K562 (cell line): ENCODE results near the gene TUBGCP6. TPM values are rescaled to one million over a fixed set of nuclear protein-coding genes. Genes with fewer than 3 reads are reported as not detected.

Source experiments
- ATAC-seq: fragments of 200-7000 bp; cut with Tn5 transposase; 3 replicates; pipeline ENCODE4 v1.9.1; 2020; ENCODE audit warnings: moderate library complexity
- BruUV-seq: library from RNA; stranded (reverse); fragments of 400-500 nt; replicated peaks from 2 replicates; lab custom pipeline; 2021; lab: Mats Ljungman, UMichigan
- CTCF ChIA-PET: fragments of 300-600 bp; formaldehyde crosslinking; extraction: SDS; loops from one replicate; lab custom pipeline; 2021; ENCODE audit warnings: low intra/inter-chr PET ratio; lab: Yijun Ruan, JAX
- POLR2A ChIA-PET: fragments of 300-600, 350-650 bp; sonication (Branson Sonifier 250); formaldehyde crosslinking; extraction: SDS; loops from one replicate; lab custom pipeline; 2021; ENCODE audit warnings: antibody characterized with exemption, inconsistent platforms; lab: Yijun Ruan, JAX
- DNase-seq, 4 experiments: peaks; one replicate each; pipeline versions ENCODE4 v3.0.0 to v3.0.0-alpha.2; 2011 to 2018; ENCODE audit warnings: low spot score in 3 of 4, mixed read lengths in 3 of 4; ENCODE audit errors: extremely low read depth in 1 of 4
- FAIRE-seq: peaks from 2 replicates; lab custom pipeline; 2011; peaks lifted over from hg19 to GRCh38; lab: Jason Lieb, UNC
- H2AFZ ChIP-seq: 2 replicates; pipeline ENCODE4 v1.6.0; 2011; ENCODE audit warnings: low read depth, low read length, control low read depth, inconsistent platforms
- H3K27ac ChIP-seq: fragments of 200-600 bp; 3 replicates; pipeline ENCODE4 v1.8.0; 2011; ENCODE audit warnings: low read depth, mild to moderate bottlenecking, control low read depth, inconsistent platforms, low read length, moderate library complexity, mixed read lengths; ENCODE audit errors: extremely low read depth
- H3K27me3 ChIP-seq, 2 experiments: fragments of 300-600 bp in 1 of 2; 2 replicates in 1 of 2; 3 replicates in 1 of 2; pipeline versions ENCODE4 v1.6.0 to v1.8.0; 2011; ENCODE audit warnings: inconsistent platforms in 2 of 2, low read length in 2 of 2, mild to moderate bottlenecking in 1 of 2, mixed read lengths in 1 of 2, moderate library complexity in 1 of 2; ENCODE audit not compliant: control insufficient read depth in 2 of 2, insufficient read depth in 2 of 2
- H3K36me3 ChIP-seq: fragments of 300-600 bp; 3 replicates; pipeline ENCODE4 v1.8.0; 2011; ENCODE audit warnings: mild to moderate bottlenecking, low read length, inconsistent platforms; ENCODE audit not compliant: control insufficient read depth, insufficient read depth
- H3K4me1 ChIP-seq, 2 experiments: fragments of 200-600 bp in 1 of 2; replicated peaks in 1 of 2; 2 replicates in 1 of 2; 3 replicates in 1 of 2; pipeline versions ENCODE4 v1.5.1 to v1.8.0; 2011; ENCODE audit warnings: inconsistent platforms in 2 of 2, low read length in 2 of 2, mild to moderate bottlenecking in 1 of 2, mixed read lengths in 1 of 2, moderate library complexity in 1 of 2; ENCODE audit not compliant: control insufficient read depth in 2 of 2, insufficient read depth in 2 of 2
- H3K4me2 ChIP-seq: 2 replicates; pipeline ENCODE4 v1.6.1; 2011; ENCODE audit warnings: low read length, control low read depth, inconsistent platforms, mixed read lengths; ENCODE audit not compliant: insufficient read depth
- H3K4me3 ChIP-seq: fragments of 200-600 bp; sonication (generic), shearing (Covaris generic); 2 replicates; pipeline ENCODE4 v1.5.1; 2016; ENCODE audit warnings: control low read depth, inconsistent platforms
- H3K79me2 ChIP-seq: fragments of 200-600 bp; 3 replicates; pipeline ENCODE4 v1.8.0; 2011; ENCODE audit warnings: low read length, inconsistent platforms; ENCODE audit not compliant: control insufficient read depth, insufficient read depth
- H3K9ac ChIP-seq, 2 experiments: 2 replicates each; pipeline versions ENCODE4 v1.6.0 to v1.6.1; 2011; ENCODE audit warnings: low read depth in 2 of 2, low read length in 2 of 2, control low read depth in 1 of 2, inconsistent platforms in 1 of 2, mild to moderate bottlenecking in 1 of 2, mixed read lengths in 1 of 2; ENCODE audit not compliant: insufficient read depth in 1 of 2
- H3K9me1 ChIP-seq: one replicate; pipeline ENCODE4 v1.6.0; 2011; ENCODE audit warnings: inconsistent platforms, mild to moderate bottlenecking, low read length, moderate library complexity; ENCODE audit not compliant: control insufficient read depth, insufficient read depth
- H3K9me3 ChIP-seq: replicated peaks from 2 replicates; pipeline ENCODE4 v1.5.1; 2011; ENCODE audit warnings: low read depth, low read length, inconsistent platforms; ENCODE audit not compliant: control insufficient read depth, insufficient read depth
- H4K20me1 ChIP-seq: replicated peaks from 2 replicates; pipeline ENCODE4 v1.6.1; 2011; ENCODE audit warnings: low read length, inconsistent platforms, mixed read lengths; ENCODE audit not compliant: control insufficient read depth, insufficient read depth
- CBFA2T2 ChIP-seq: fragments of 450-650 bp; conservative IDR thresholded peaks from 2 replicates; pipeline ENCODE4 v1.6.1; 2017; ENCODE audit warnings: mild to moderate bottlenecking
- CCAR2 ChIP-seq: fragments of 200-400 bp; formaldehyde crosslinking; IDR thresholded peaks from 2 replicates; pipeline ENCODE4 v1.6.1; 2017; ENCODE audit warnings: mild to moderate bottlenecking, low read depth, low read length
- HNRNPK ChIP-seq: fragments of 200-400 bp; formaldehyde crosslinking; IDR thresholded peaks from one replicate; pipeline ENCODE4 v1.6.1; 2018; ENCODE audit warnings: mild to moderate bottlenecking, low read depth, low read length; ENCODE audit not compliant: poor library complexity, severe bottlenecking
- KAT8 ChIP-seq: fragments of 450-650 bp; IDR thresholded peaks from 2 replicates; pipeline ENCODE4 v1.6.1; 2016; ENCODE audit warnings: low read depth, mild to moderate bottlenecking
- MXI1 ChIP-seq: IDR thresholded peaks from 2 replicates; pipeline ENCODE4 v1.6.1; 2011; ENCODE audit warnings: low read depth, mild to moderate bottlenecking, improper control_type of control experiment, low read length
- MYBL2 ChIP-seq, 2 experiments: fragments of 450-650 bp in 1 of 2; sonication (generic) in 1 of 2; formaldehyde crosslinking in 1 of 2; IDR thresholded peaks; 2 replicates each; pipeline versions ENCODE4 v1.6.1 to v1.8.1; 2017 to 2022; ENCODE audit warnings: borderline replicate concordance in 1 of 2, inconsistent platforms in 1 of 2, low read depth in 1 of 2, mild to moderate bottlenecking in 1 of 2, missing genetic modification reagents in 1 of 2, moderate library complexity in 1 of 2
- OTX1 ChIP-seq: fragments of 450-650 bp; formaldehyde crosslinking; IDR thresholded peaks from 2 replicates; pipeline ENCODE4 v1.4.0; 2022; ENCODE audit warnings: mild to moderate bottlenecking
- POU5F1 ChIP-seq: fragments of 150-350 bp; IDR thresholded peaks from 2 replicates; pipeline ENCODE4 v1.6.1; 2014; ENCODE audit warnings: borderline replicate concordance, low read length, low read depth, mild to moderate bottlenecking; ENCODE audit not compliant: partially characterized antibody
- STAT5A ChIP-seq: IDR thresholded peaks from 2 replicates; pipeline ENCODE4 v1.6.1; 2012; ENCODE audit warnings: low read length, inconsistent platforms, borderline replicate concordance
- WGBS: fragments of 100-300 bp; shearing (Covaris generic); methylation state at CpG from one replicate; pipeline ENCODE4 v1.1.6; 2016; ENCODE audit warnings: low coverage, mixed read lengths; ENCODE audit not compliant: insufficient coverage; ENCODE audit errors: missing lambda C conversion rate; 5-methylcytosine and 5-hydroxymethylcytosine counted together
- in situ Hi-C: fragments of 300-500 bp; cut with MboI; formaldehyde crosslinking; loops from 4 replicates; pipeline ENCODE4 v1.15.0; 2018; ENCODE audit warnings: inconsistent platforms, mixed read lengths
- intact Hi-C: fragments of 100-400 bp; cut with micrococcal nuclease; formaldehyde crosslinking; loops from 2 replicates; pipeline ENCODE4 v1.14.2; 2022
- polyA plus RNA-seq, 8 experiments: library from polyadenylated mRNA; depleted of rRNA in 4 of 8; stranded (reverse) in 5 of 8; unstranded in 3 of 8; fragments of >200 nt; fragmentation: Nextera tagmentation in 2 of 8; fragmentation: Illumina TruSeq in 1 of 8; extraction: Ambion mirVana in 2 of 8; extraction: Trizol in 1 of 8; gene quantifications; 2 replicates each; pipeline versions ENCODE4 v1.2.1 to v1.2.3, GENCODE V29; 2011 to 2014; ENCODE audit warnings: inconsistent platforms in 1 of 8, missing spikeins in 1 of 8
- total RNA-seq, 7 experiments: library from RNA; depleted of rRNA in 6 of 7; stranded (reverse); fragments of >200 nt in 6 of 7; fragmentation: Illumina TruSeq in 2 of 7; extraction: Trizol in 2 of 7; gene quantifications; 2 replicates each; pipeline versions ENCODE4 v1.2.1 to v1.2.3, GENCODE V29; 2011 to 2021; ENCODE audit warnings: low replicate concordance in 1 of 7
- TF ChIP-seq, protein P1 (sequence below), 2 experiments: fragments of 450-650 bp in 1 of 2; IDR thresholded peaks; 2 replicates each; pipeline ENCODE4 v1.6.1; 2011 to 2017; ENCODE audit warnings: low read depth in 2 of 2, antibody characterized with exemption in 1 of 2, borderline replicate concordance in 1 of 2, low read length in 1 of 2, mild to moderate bottlenecking in 1 of 2, mixed read lengths in 1 of 2; ENCODE audit not compliant: control insufficient read depth in 1 of 2
- TF ChIP-seq, protein P2 (sequence below): fragments of 450-650 bp; formaldehyde crosslinking; IDR thresholded peaks from 2 replicates; pipeline ENCODE4 v1.4.0; 2020; ENCODE audit warnings: mild to moderate bottlenecking, mixed read lengths
- TF ChIP-seq, protein P3 (sequence below): fragments of 450-650 bp; IDR thresholded peaks from 2 replicates; pipeline ENCODE4 v1.6.1; 2017; ENCODE audit warnings: antibody characterized with exemption
- TF ChIP-seq, protein P4 (sequence below): fragments of 250-450 bp; sonication (Bioruptor Pico); IDR thresholded peaks from 2 replicates; pipeline ENCODE4 v1.9.0; 2021; ENCODE audit warnings: mild to moderate bottlenecking, inconsistent platforms

TUBGCP6 gene
- total and polyA plus RNA-seq, 9 of the 15 experiments (the other 6 are each of a cell fraction or from before 2014, with no cell fraction given), result 0.76 to 33.0 (median 10.1) TPM

DNA sequence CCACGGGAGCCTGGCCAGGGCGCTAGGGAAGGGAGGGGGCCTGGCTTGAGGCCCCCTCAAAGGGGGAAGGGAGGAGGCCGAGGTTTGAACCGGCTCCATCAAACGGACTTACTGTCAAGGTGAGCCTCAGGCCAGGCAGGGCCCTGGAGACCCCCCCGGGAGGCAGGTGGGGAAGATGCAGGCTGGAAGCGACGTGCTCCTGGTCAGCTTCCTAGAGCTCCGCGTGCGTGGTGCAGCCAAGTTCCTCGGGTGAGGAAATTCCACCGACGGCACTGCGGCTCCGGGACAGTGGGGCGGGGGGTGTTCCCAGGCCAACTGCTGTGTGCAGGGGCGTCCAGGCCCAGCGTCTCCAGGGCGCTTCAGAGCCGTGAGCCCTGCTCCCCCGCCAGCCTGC lies 66.4 kb downstream of the TUBGCP6 start:
- Histone ChIP-seq H3K4me1 (peaks cover 0 to 59% of the 10 kb centered on the region in 2 experiments; a peak in 2 of 5 replicates), H3K9ac (no peak overlapping the region), H2AFZ (no peak overlapping the region), H3K27ac (no peak overlapping the region), H3K9me1 (no peaks in the 10 kb centered on the region), H3K36me3 (no peaks in the 10 kb centered on the region), H3K4me2 (no peak overlapping the region), H3K9me3 (no peaks in the 10 kb centered on the region), H3K79me2 (no peaks in the 10 kb centered on the region), H4K20me1 (no peaks in the 10 kb centered on the region), H3K27me3 (no peaks in the 10 kb centered on the region), H3K4me3 (no peak overlapping the region)
- ChIA-PET CTCF (no interaction called here), POLR2A (no interaction called here)
- in situ Hi-C loops (no loop called here), intact Hi-C loops (no loop called here)
- ATAC-seq, result no peak
- no peak for FAIRE-seq
- BruUV-seq, result no TSS peak
- 100% methylated on average over 1 of the region's 22 CpGs for WGBS
- DNase-seq, result no peak
- TF ChIP-seq, protein P1, sequence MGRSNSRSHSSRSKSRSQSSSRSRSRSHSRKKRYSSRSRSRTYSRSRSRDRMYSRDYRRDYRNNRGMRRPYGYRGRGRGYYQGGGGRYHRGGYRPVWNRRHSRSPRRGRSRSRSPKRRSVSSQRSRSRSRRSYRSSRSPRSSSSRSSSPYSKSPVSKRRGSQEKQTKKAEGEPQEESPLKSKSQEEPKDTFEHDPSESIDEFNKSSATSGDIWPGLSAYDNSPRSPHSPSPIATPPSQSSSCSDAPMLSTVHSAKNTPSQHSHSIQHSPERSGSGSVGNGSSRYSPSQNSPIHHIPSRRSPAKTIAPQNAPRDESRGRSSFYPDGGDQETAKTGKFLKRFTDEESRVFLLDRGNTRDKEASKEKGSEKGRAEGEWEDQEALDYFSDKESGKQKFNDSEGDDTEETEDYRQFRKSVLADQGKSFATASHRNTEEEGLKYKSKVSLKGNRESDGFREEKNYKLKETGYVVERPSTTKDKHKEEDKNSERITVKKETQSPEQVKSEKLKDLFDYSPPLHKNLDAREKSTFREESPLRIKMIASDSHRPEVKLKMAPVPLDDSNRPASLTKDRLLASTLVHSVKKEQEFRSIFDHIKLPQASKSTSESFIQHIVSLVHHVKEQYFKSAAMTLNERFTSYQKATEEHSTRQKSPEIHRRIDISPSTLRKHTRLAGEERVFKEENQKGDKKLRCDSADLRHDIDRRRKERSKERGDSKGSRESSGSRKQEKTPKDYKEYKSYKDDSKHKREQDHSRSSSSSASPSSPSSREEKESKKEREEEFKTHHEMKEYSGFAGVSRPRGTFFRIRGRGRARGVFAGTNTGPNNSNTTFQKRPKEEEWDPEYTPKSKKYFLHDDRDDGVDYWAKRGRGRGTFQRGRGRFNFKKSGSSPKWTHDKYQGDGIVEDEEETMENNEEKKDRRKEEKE (IDR thresholded peaks at IDR 0.05; ENCODE audit: borderline replicate concordance in 1 of 2, control insufficient read depth in 1 of 2, low read depth in 2 of 2, low read length in 1 of 2), result no peak
- TF ChIP-seq MXI1, result no peak
- TF ChIP-seq, protein P2, sequence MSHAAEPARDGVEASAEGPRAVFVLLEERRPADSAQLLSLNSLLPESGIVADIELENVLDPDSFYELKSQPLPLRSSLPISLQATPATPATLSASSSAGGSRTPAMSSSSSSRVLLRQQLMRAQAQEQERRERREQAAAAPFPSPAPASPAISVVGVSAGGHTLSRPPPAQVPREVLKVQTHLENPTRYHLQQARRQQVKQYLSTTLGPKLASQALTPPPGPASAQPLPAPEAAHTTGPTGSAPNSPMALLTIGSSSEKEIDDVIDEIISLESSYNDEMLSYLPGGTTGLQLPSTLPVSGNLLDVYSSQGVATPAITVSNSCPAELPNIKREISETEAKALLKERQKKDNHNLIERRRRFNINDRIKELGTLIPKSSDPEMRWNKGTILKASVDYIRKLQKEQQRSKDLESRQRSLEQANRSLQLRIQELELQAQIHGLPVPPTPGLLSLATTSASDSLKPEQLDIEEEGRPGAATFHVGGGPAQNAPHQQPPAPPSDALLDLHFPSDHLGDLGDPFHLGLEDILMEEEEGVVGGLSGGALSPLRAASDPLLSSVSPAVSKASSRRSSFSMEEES (CRISPR knock-in tag), result no peak
- TF ChIP-seq HNRNPK, result no peak
- TF ChIP-seq MYBL2 (IDR thresholded peaks at IDR 0.05; ENCODE audit: low read depth), result no peak
- no peak for TF ChIP-seq MYBL2 (CRISPR knock-in tag; IDR thresholded peaks at IDR 0.05; ENCODE audit: borderline replicate concordance)
- TF ChIP-seq OTX1 (CRISPR knock-in tag), result no peak
- no peak for TF ChIP-seq POU5F1
- no peak for TF ChIP-seq STAT5A
- TF ChIP-seq, protein P3, sequence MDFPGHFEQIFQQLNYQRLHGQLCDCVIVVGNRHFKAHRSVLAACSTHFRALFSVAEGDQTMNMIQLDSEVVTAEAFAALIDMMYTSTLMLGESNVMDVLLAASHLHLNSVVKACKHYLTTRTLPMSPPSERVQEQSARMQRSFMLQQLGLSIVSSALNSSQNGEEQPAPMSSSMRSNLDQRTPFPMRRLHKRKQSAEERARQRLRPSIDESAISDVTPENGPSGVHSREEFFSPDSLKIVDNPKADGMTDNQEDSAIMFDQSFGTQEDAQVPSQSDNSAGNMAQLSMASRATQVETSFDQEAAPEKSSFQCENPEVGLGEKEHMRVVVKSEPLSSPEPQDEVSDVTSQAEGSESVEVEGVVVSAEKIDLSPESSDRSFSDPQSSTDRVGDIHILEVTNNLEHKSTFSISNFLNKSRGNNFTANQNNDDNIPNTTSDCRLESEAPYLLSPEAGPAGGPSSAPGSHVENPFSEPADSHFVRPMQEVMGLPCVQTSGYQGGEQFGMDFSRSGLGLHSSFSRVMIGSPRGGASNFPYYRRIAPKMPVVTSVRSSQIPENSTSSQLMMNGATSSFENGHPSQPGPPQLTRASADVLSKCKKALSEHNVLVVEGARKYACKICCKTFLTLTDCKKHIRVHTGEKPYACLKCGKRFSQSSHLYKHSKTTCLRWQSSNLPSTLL, result no peak
- no peak for TF ChIP-seq CBFA2T2
- TF ChIP-seq, protein P4, sequence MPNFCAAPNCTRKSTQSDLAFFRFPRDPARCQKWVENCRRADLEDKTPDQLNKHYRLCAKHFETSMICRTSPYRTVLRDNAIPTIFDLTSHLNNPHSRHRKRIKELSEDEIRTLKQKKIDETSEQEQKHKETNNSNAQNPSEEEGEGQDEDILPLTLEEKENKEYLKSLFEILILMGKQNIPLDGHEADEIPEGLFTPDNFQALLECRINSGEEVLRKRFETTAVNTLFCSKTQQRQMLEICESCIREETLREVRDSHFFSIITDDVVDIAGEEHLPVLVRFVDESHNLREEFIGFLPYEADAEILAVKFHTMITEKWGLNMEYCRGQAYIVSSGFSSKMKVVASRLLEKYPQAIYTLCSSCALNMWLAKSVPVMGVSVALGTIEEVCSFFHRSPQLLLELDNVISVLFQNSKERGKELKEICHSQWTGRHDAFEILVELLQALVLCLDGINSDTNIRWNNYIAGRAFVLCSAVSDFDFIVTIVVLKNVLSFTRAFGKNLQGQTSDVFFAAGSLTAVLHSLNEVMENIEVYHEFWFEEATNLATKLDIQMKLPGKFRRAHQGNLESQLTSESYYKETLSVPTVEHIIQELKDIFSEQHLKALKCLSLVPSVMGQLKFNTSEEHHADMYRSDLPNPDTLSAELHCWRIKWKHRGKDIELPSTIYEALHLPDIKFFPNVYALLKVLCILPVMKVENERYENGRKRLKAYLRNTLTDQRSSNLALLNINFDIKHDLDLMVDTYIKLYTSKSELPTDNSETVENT, result no peak
- no peak for TF ChIP-seq KAT8
- TF ChIP-seq CCAR2, result no peak
